ENCODE results near the gene HOXD8.

GRCh38 chr2:176136374-176137251 lies 7.1 kb downstream of the HOXD8 start:
- TF ChIP-seq EZH2 (IDR thresholded peaks at IDR 0.05; ENCODE audit: low read length, missing control alignments) (peak; percentile 41), CTCF (conservative IDR thresholded peaks at IDR 0.05 in 1 of 2, IDR thresholded peaks at IDR 0.05 in 1 of 2; ENCODE audit: low read depth in 1 of 2, low read length in 2 of 2) (no peak)
